NCI-H1105 (cell line): ENCODE results near the gene AKAP8L.

Experiments used
- DNase-seq: peaks from one replicate; lab custom pipeline; 2025; lab: John Stamatoyannopoulos, UW

The AKAP8L gene

GRCh38 chr19:15448778-15449619 lies 30.2 kb upstream of the AKAP8L start:
- no peak for DNase-seq

GRCh38 chr19:15448044-15448777 lies 29.4 kb upstream of the AKAP8L start:
- no peak for DNase-seq

- no peak for DNase-seq
Observed at GRCh38 chr19:15447057-15447456, 28.3 kb upstream of the AKAP8L start.

- DNase-seq: no peak
Observed at GRCh38 chr19:15445807-15446376, 27.1 kb upstream of the AKAP8L start.

- DNase-seq: no peak
Observed at GRCh38 chr19:15445227-15445605, 26.4 kb upstream of the AKAP8L start.

GRCh38 chr19:15444505-15445226 lies 25.9 kb upstream of the AKAP8L start:
- DNase-seq: no peak

- no peak for DNase-seq
Observed at GRCh38 chr19:15443838-15444237, 25.1 kb upstream of the AKAP8L start.

- no peak for DNase-seq
Observed at GRCh38 chr19:15443325-15443724, 24.5 kb upstream of the AKAP8L start.

DNA sequence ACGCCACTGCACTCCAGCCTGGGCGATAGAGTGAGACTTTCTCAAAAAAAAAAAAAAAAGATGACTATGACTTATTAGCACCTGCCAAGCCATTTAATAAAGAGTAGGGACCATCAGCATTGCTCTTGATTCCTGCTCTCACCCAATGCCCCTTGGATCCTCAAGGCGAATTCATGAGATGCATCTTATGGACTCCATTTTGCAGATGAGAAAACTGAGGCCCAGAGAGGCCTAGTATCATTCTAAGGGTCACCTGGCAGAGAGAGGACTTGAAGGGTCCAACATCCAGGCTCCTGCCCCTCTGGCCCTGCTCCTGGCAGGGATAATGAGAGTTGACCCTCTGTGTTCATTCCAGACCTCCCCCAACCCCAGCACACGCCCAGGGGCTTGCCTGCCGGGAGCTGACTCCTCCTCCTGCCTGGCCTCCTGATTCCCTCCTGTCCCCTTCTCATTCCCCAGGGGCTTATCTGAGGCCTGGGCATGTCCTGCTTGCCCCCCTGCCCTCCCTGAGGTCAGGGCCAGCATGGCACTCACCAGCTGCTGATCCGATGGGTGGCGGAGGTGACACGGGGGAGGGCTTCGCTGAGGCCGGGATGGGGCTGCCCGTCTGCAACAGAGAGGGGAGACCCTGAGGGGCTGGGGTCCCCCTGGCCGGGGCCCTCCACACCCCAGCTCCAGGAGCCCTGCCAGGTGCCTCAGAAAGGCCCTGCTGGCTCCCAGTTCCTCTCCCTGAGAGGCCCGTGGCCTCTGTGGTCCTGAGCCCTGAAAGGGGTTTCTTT lies 23.5 kb upstream of the AKAP8L start:
- no peak for DNase-seq

DNA sequence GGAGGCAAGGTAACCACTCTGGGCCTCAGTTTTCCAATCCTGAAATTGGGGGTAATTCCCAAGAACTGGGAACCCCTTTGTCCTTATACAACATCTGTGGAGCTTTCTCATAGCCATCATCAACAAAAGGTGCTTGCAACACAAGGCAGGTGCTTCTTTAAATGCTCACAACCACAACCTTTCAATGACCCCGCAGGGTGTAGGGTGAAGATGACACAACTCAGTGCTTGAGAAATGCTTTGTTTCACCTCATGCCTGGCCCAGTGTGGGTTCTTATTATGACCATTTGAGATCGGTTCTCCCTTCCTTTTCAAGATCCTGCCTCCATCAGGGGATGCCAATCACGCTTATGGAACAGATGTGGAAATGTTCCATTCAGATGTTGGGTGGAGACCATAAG lies 22.5 kb upstream of the AKAP8L start:
- no peak for DNase-seq

GRCh38 chr19:15439821-15440641 lies 21.2 kb upstream of the AKAP8L start:
- no peak for DNase-seq

- no peak for DNase-seq
Observed at GRCh38 chr19:15439078-15439799, 20.5 kb upstream of the AKAP8L start.

DNA sequence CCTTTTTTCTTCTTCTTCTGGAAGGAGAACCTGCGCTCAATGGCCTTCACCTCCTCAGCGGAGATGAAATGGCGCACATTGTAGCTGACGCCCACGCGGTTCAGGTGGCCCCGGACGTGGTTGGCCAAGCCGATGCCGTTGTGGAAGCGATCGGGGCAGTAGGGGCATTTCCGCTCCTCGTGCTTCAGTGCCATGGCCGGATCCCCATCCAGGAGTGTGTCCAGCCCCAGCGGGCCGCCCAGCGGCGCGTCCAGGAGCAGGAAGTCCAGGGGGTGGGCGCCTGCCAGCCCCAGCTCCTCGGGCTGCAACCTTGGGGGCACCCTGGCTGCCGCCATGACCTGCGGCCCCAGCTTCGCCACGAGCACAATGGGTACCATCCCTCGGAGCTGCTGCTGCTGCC lies 19.8 kb upstream of the AKAP8L start:
- no peak for DNase-seq

- no peak for DNase-seq
Observed at GRCh38 chr19:15438124-15438496, 19.3 kb upstream of the AKAP8L start.

DNA sequence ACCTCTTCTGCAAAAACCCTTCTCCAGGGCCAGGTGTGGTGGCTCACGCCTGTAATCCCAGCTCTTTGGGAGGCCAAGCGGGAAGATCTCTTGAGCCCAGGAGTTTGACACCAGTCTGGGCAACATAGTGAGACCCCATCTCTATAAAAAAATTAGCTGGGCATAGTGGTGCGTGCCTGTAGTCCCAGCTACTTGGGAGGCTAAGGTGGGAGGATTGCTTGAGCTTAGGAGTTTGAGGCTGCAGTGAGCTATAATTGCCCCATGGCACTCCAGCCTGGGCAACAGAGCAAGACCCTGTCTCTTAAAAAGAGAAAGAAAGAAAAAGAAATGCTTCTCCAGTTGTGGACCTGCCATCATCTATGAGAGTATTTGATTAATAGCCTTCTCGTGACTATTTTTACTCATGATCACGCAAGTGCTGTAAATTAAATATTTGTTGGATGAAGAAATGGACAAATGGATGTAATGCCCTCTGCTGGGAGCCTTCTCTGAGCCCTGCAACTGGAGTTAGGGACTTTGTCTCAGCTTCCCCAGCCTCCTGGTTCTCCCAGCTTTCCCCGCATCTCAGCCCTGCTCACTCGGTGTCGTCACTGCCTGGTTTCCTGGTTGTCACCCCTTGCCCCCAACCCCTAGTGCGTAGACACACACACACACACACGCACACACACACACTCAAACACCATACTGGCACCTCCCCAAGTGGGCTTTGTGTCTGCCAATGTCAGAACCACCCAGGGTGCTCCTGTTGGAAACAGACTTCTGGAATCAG lies 18.8 kb upstream of the AKAP8L start:
- DNase-seq: no peak

- no peak for DNase-seq
Observed at GRCh38 chr19:15436826-15437110, 18.0 kb upstream of the AKAP8L start.

DNA sequence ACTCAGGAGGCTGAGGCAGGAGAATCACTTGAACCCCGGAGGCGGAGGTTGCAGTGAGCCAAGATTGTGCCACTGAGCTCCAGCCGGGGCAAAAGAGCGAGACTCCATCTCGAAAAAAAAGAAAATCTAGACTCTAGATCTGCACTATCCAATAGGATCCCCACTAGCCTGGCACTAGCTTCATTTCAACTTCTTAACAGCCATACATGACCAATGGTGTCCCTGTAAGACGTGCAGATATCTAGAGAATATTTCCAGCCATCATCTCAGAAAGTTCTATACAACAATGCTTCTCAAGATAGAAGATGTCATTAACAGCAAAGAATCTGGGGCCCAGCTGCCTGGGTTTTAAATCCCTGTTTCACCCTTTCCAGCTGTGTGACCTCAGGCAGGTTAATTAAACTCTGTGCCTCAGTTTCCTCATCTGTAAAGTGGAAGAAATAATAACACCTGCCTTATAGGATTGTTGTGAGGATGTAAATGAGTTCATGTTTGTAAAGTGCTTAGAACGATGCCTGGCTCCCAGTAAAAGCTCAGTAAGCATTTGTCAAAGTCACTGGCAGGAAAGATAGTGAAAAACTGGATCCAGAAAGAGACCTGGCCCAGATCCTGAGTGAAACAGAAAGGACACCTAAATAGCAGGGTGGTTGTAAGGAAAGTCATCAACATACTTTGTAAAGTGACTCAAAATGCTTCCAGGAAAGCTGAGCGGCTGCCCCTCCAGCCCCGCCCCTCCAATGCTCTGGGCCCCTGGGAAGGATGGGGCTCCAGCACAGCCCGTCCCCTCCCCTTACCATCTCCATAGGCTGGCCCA lies 17.4 kb upstream of the AKAP8L start:
- DNase-seq: no peak

DNA sequence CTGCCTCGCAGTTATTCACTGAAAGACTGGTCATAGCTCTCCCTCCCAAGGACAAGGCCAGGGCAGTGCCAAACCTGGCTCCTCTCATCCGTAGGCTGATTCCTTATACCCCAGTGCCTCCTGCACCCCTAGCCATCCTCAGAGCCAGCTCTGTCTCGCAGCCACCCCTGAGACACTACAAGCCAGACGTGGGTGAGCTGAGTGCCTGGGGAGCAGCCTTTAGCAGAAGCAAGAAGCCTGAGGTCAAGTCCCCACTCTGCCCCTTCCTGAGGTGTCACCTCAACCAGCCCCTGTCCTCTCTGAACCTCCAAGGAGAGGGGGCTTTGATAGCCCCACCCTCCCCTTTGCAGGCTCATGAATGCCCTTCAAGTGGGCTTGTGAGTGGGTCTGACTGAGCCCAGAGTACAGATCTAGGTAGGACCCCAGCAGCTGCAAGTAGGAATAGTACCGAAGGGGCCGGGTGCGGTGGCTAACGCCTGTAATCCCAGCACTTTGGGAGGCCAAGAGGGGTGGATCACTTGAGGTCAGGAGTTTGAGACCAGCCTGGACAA lies 14.8 kb upstream of the AKAP8L start:
- no peak for DNase-seq
